HepG2 (cell line): Measurements from ENCODE around the gene MPC1. TPM values are rescaled to one million over a fixed set of nuclear protein-coding genes. Genes with fewer than 3 reads are reported as not detected.

Experiments used
- FOXK2 ChIP-seq: fragments of 450-650 bp; IDR thresholded peaks from 2 replicates; pipeline ENCODE4 v1.6.1; 2016
- GZF1 ChIP-seq: sonication (generic); formaldehyde crosslinking; IDR thresholded peaks from 2 replicates; pipeline ENCODE4 v1.5.1; 2020; ENCODE audit warnings: mild to moderate bottlenecking, missing genetic modification reagents
- KDM5A ChIP-seq: fragments of 200-600 bp; sonication (generic); IDR thresholded peaks from 2 replicates; pipeline ENCODE4 v1.7.0; 2018; ENCODE audit warnings: antibody characterized with exemption, mild to moderate bottlenecking, low read length, borderline replicate concordance
- NPAS2 ChIP-seq: sonication (generic); formaldehyde crosslinking; IDR thresholded peaks from 2 replicates; pipeline ENCODE4 v1.8.0; 2022; ENCODE audit warnings: mild to moderate bottlenecking, missing genetic modification reagents, borderline replicate concordance
- POGZ ChIP-seq: sonication (generic); formaldehyde crosslinking; IDR thresholded peaks from 2 replicates; pipeline ENCODE4 v1.4.0; 2020; ENCODE audit warnings: mild to moderate bottlenecking, missing genetic modification reagents
- POLR2AphosphoS5 ChIP-seq: IDR thresholded peaks from 2 replicates; pipeline ENCODE4 v1.6.1; 2012; ENCODE audit warnings: low read depth, low read length
- SP1 ChIP-seq, 2 experiments: fragments of 450-650 bp in 1 of 2; sonication (generic) in 1 of 2; formaldehyde crosslinking in 1 of 2; IDR thresholded peaks; 2 replicates each; pipeline versions ENCODE4 v1.4.0 to v1.6.1; 2016 to 2020; ENCODE audit warnings: missing genetic modification reagents in 1 of 2
- U2AF1 ChIP-seq: fragments of 200-400 bp; formaldehyde crosslinking; optimal IDR thresholded peaks from 2 replicates; pipeline ENCODE3; 2017; ENCODE audit warnings: mild to moderate bottlenecking, low read depth, low read length
- WIZ ChIP-seq: sonication (generic); formaldehyde crosslinking; IDR thresholded peaks from 2 replicates; pipeline ENCODE4 v1.5.1; 2020; ENCODE audit warnings: mild to moderate bottlenecking, missing genetic modification reagents
- ZBTB21 ChIP-seq: sonication (generic); formaldehyde crosslinking; IDR thresholded peaks from 2 replicates; pipeline ENCODE4 v1.4.0; 2020; ENCODE audit warnings: missing genetic modification reagents
- ZNF180 ChIP-seq: sonication (generic); formaldehyde crosslinking; IDR thresholded peaks from 2 replicates; pipeline ENCODE4 v1.4.0; 2020; ENCODE audit warnings: low read depth, missing genetic modification reagents, borderline replicate concordance
- ZNF543 ChIP-seq: sonication (generic); formaldehyde crosslinking; IDR thresholded peaks from 2 replicates; pipeline ENCODE4 v1.4.0; 2020; ENCODE audit warnings: mild to moderate bottlenecking, missing genetic modification reagents
- ZNF615 ChIP-seq: sonication (generic); formaldehyde crosslinking; IDR thresholded peaks from 2 replicates; pipeline ENCODE4 v1.5.0; 2020; ENCODE audit warnings: mild to moderate bottlenecking, missing genetic modification reagents, borderline replicate concordance
- ZNF850 ChIP-seq: sonication (generic); formaldehyde crosslinking; conservative IDR thresholded peaks from 2 replicates; pipeline ENCODE4 v1.9.0; 2021; ENCODE audit warnings: mild to moderate bottlenecking, missing genetic modification reagents
- polyA plus RNA-seq, 8 experiments: library from polyadenylated mRNA; depleted of rRNA in 3 of 8; stranded (reverse) in 7 of 8; unstranded in 1 of 8; fragments of >200 nt; fragmentation: Illumina TruSeq in 4 of 8; extraction: Trizol in 4 of 8; gene quantifications; 2 replicates each; pipeline versions ENCODE4 v1.2.1 to v1.2.3, GENCODE V29; 2011 to 2016; ENCODE audit warnings: low read depth in 4 of 8, missing spikeins in 1 of 8, mixed read lengths in 1 of 8; ENCODE audit not compliant: insufficient read depth in 1 of 8
- total RNA-seq, 5 experiments: library from RNA; depleted of rRNA; stranded (reverse); fragments of >200 nt; fragmentation: Illumina TruSeq; extraction: Trizol; gene quantifications; 2 replicates each; pipeline ENCODE4 v1.2.3, GENCODE V29; 2016; ENCODE audit warnings: low read depth in 1 of 5
- TF ChIP-seq, protein P1 (sequence below): sonication (generic); formaldehyde crosslinking; IDR thresholded peaks from 2 replicates; pipeline ENCODE4 v1.9.0; 2022; ENCODE audit warnings: low read depth, missing genetic modification reagents
- TF ChIP-seq, protein P2 (sequence below): IDR thresholded peaks from 2 replicates; pipeline ENCODE4 v1.6.1; 2018; ENCODE audit warnings: missing genetic modification reagents, mild to moderate bottlenecking, missing compliant biosample characterization
- TF ChIP-seq, protein P3 (sequence below): IDR thresholded peaks from 2 replicates; pipeline ENCODE4 v1.6.1; 2016; ENCODE audit warnings: low read depth
- TF ChIP-seq, protein P4 (sequence below): sonication (generic); formaldehyde crosslinking; IDR thresholded peaks from 2 replicates; pipeline ENCODE4 v1.4.0; 2020; ENCODE audit warnings: missing genetic modification reagents
- TF ChIP-seq, protein P5 (sequence below): sonication (generic); formaldehyde crosslinking; IDR thresholded peaks from 2 replicates; pipeline ENCODE4 v1.4.0; 2020; ENCODE audit warnings: missing genetic modification reagents

The MPC1 gene
- total and polyA plus RNA-seq, 2 of the 13 experiments (the other 11 are each of a cell fraction or from before 2014, with no cell fraction given): 189 to 214 TPM

DNA sequence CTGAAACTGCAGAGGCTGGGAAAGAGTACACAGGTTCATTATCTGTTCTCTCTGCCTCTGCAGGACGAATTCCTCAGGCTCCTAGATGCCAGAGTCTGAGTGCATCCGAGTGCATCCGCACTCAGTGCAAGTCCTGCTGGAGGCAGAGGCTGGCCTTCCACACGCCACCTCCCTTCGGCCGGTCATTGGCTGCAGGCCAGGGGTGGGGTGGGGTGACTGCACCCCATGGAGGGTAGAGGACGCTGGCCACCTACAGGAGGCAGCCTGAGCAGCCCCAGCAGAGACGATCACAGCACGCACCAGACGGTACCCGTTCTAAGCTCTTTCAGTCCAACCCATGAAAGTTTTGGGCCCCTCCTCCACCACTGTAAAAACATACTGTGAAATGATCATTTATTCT lies 52.1 kb downstream of the MPC1 start (continued):
- TF ChIP-seq, protein P1, sequence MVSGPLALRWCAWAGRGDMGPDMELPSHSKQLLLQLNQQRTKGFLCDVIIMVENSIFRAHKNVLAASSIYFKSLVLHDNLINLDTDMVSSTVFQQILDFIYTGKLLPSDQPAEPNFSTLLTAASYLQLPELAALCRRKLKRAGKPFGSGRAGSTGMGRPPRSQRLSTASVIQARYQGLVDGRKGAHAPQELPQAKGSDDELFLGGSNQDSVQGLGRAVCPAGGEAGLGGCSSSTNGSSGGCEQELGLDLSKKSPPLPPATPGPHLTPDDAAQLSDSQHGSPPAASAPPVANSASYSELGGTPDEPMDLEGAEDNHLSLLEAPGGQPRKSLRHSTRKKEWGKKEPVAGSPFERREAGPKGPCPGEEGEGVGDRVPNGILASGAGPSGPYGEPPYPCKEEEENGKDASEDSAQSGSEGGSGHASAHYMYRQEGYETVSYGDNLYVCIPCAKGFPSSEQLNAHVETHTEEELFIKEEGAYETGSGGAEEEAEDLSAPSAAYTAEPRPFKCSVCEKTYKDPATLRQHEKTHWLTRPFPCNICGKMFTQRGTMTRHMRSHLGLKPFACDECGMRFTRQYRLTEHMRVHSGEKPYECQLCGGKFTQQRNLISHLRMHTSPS (CRISPR knock-in tag): no peak
- TF ChIP-seq ZNF615 (CRISPR knock-in tag) (no peak), KDM5A (no peak; the same call in 1 of the 2 replicates), U2AF1 (no peak), NPAS2 (CRISPR knock-in tag) (no peak), ZBTB21 (CRISPR knock-in tag) (no peak), ZNF850 (no peak), FOXK2 (no peak), ZNF180 (CRISPR knock-in tag) (no peak), POLR2AphosphoS5 (no peak), WIZ (CRISPR knock-in tag) (no peak), ZNF543 (CRISPR knock-in tag) (no peak), POGZ (peak; percentile 94), GZF1 (CRISPR knock-in tag) (no peak), SP1 (IDR thresholded peaks at IDR 0.05) (no peak), SP1 (CRISPR knock-in tag; IDR thresholded peaks at IDR 0.05) (peak; percentile 76)
- TF ChIP-seq, protein P2, sequence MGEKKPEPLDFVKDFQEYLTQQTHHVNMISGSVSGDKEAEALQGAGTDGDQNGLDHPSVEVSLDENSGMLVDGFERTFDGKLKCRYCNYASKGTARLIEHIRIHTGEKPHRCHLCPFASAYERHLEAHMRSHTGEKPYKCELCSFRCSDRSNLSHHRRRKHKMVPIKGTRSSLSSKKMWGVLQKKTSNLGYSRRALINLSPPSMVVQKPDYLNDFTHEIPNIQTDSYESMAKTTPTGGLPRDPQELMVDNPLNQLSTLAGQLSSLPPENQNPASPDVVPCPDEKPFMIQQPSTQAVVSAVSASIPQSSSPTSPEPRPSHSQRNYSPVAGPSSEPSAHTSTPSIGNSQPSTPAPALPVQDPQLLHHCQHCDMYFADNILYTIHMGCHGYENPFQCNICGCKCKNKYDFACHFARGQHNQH: peak; percentile 74; the same call in 1 of the 2 replicates
- TF ChIP-seq, protein P3, sequence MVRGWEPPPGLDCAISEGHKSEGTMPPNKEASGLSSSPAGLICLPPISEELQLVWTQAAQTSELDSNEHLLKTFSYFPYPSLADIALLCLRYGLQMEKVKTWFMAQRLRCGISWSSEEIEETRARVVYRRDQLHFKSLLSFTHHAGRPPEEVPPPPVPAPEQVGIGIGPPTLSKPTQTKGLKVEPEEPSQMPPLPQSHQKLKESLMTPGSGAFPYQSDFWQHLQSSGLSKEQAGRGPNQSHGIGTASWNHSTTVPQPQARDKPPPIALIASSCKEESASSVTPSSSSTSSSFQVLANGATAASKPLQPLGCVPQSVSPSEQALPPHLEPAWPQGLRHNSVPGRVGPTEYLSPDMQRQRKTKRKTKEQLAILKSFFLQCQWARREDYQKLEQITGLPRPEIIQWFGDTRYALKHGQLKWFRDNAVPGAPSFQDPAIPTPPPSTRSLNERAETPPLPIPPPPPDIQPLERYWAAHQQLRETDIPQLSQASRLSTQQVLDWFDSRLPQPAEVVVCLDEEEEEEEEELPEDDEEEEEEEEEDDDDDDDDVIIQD (CRISPR knock-in tag): peak; percentile 94
- TF ChIP-seq, protein P4, sequence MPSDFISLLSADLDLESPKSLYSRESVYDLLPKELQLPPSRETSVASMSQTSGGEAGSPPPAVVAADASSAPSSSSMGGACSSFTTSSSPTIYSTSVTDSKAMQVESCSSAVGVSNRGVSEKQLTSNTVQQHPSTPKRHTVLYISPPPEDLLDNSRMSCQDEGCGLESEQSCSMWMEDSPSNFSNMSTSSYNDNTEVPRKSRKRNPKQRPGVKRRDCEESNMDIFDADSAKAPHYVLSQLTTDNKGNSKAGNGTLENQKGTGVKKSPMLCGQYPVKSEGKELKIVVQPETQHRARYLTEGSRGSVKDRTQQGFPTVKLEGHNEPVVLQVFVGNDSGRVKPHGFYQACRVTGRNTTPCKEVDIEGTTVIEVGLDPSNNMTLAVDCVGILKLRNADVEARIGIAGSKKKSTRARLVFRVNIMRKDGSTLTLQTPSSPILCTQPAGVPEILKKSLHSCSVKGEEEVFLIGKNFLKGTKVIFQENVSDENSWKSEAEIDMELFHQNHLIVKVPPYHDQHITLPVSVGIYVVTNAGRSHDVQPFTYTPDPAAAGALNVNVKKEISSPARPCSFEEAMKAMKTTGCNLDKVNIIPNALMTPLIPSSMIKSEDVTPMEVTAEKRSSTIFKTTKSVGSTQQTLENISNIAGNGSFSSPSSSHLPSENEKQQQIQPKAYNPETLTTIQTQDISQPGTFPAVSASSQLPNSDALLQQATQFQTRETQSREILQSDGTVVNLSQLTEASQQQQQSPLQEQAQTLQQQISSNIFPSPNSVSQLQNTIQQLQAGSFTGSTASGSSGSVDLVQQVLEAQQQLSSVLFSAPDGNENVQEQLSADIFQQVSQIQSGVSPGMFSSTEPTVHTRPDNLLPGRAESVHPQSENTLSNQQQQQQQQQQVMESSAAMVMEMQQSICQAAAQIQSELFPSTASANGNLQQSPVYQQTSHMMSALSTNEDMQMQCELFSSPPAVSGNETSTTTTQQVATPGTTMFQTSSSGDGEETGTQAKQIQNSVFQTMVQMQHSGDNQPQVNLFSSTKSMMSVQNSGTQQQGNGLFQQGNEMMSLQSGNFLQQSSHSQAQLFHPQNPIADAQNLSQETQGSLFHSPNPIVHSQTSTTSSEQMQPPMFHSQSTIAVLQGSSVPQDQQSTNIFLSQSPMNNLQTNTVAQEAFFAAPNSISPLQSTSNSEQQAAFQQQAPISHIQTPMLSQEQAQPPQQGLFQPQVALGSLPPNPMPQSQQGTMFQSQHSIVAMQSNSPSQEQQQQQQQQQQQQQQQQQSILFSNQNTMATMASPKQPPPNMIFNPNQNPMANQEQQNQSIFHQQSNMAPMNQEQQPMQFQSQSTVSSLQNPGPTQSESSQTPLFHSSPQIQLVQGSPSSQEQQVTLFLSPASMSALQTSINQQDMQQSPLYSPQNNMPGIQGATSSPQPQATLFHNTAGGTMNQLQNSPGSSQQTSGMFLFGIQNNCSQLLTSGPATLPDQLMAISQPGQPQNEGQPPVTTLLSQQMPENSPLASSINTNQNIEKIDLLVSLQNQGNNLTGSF (CRISPR knock-in tag): no peak
- TF ChIP-seq, protein P5, sequence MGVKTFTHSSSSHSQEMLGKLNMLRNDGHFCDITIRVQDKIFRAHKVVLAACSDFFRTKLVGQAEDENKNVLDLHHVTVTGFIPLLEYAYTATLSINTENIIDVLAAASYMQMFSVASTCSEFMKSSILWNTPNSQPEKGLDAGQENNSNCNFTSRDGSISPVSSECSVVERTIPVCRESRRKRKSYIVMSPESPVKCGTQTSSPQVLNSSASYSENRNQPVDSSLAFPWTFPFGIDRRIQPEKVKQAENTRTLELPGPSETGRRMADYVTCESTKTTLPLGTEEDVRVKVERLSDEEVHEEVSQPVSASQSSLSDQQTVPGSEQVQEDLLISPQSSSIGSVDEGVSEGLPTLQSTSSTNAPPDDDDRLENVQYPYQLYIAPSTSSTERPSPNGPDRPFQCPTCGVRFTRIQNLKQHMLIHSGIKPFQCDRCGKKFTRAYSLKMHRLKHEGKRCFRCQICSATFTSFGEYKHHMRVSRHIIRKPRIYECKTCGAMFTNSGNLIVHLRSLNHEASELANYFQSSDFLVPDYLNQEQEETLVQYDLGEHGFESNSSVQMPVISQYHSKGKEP: no peak
